Hepatocyte (in vitro differentiated cells): ENCODE data around the gene SPECC1.

Source experiments
- EZH2 ChIP-seq: fragments of 200-600 bp; sonication (generic); IDR thresholded peaks from 2 replicates; pipeline ENCODE4 v1.6.1; 2016; ENCODE audit warnings: antibody characterized with exemption, mild to moderate bottlenecking, borderline replicate concordance
- EZH2phosphoT487 ChIP-seq: fragments of 200-600 bp; sonication (generic); IDR thresholded peaks from one replicate; pipeline ENCODE4 v1.6.1; 2018; ENCODE audit warnings: antibody characterized with exemption, mild to moderate bottlenecking, low read depth, moderate library complexity; ENCODE audit not compliant: unreplicated experiment, severe bottlenecking
- TF ChIP-seq, protein P1 (sequence below): fragments of 200-600 bp; sonication (generic); IDR thresholded peaks from 2 replicates; pipeline ENCODE4 v1.5.1; 2016; ENCODE audit warnings: antibody characterized with exemption, mild to moderate bottlenecking; ENCODE audit not compliant: poor library complexity

DNA sequence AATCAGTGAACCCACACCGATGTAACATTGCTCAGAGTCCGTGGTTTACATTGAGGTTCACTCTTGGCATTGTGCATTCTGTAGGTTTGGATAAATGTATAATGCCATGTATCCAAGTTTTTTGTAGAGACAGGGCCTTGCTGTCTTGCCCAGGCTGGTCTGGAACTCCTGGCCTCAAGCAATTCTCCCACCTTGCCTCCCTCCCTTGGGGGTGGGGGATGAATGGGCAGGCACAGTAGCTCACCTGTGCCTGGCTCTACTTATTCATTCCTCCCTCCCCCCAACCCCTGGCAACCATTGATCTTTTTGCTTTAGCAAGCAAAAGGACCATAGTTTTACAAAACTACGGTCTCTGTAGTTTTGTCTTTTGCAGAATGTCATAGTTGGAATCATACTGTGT, 181.4 kb downstream of the SPECC1 start:
- TF ChIP-seq, protein P1, sequence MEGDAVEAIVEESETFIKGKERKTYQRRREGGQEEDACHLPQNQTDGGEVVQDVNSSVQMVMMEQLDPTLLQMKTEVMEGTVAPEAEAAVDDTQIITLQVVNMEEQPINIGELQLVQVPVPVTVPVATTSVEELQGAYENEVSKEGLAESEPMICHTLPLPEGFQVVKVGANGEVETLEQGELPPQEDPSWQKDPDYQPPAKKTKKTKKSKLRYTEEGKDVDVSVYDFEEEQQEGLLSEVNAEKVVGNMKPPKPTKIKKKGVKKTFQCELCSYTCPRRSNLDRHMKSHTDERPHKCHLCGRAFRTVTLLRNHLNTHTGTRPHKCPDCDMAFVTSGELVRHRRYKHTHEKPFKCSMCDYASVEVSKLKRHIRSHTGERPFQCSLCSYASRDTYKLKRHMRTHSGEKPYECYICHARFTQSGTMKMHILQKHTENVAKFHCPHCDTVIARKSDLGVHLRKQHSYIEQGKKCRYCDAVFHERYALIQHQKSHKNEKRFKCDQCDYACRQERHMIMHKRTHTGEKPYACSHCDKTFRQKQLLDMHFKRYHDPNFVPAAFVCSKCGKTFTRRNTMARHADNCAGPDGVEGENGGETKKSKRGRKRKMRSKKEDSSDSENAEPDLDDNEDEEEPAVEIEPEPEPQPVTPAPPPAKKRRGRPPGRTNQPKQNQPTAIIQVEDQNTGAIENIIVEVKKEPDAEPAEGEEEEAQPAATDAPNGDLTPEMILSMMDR: no peak
- no peak for TF ChIP-seq EZH2
- TF ChIP-seq EZH2phosphoT487: no peak
